Dedifferentiated amniotic fluid mesenchymal stem cell (primary cell): Measurements from ENCODE around the gene CNIH3.

Experiments used
- DNase-seq: peaks from one replicate; pipeline ENCODE4 v3.0.0-alpha.2; 2016; ENCODE audit errors: extremely low spot score

Gene CNIH3

GRCh38 chr1:224774378-224774777 is 158.3 kb downstream of the CNIH3 start:
- no peak for DNase-seq

- DNase-seq, result no peak
Measured at GRCh38 chr1:224777180-224777579, 161.1 kb downstream of the CNIH3 start.

- no peak for DNase-seq
Measured at GRCh38 chr1:224779536-224779935, 163.4 kb downstream of the CNIH3 start.

- no peak for DNase-seq
Measured at GRCh38 chr1:224780736-224781135, 164.6 kb downstream of the CNIH3 start.

GRCh38 chr1:224781800-224782199 is 165.7 kb downstream of the CNIH3 start:
- DNase-seq, result no peak

- DNase-seq, result no peak
Measured at GRCh38 chr1:224782281-224783000, 166.3 kb downstream of the CNIH3 start.

- DNase-seq, result no peak
Measured at GRCh38 chr1:224783006-224783651, 167.0 kb downstream of the CNIH3 start.

GRCh38 chr1:224784265-224785039 is 168.3 kb downstream of the CNIH3 start:
- DNase-seq, result peak; percentile 31

GRCh38 chr1:224785040-224785328 is 168.9 kb downstream of the CNIH3 start:
- DNase-seq, result no peak

GRCh38 chr1:224785622-224786021 is 169.5 kb downstream of the CNIH3 start:
- no peak for DNase-seq

- no peak for DNase-seq
Measured at GRCh38 chr1:224786533-224787250, 170.6 kb downstream of the CNIH3 start.

GRCh38 chr1:224789311-224789710 is 173.2 kb downstream of the CNIH3 start:
- no peak for DNase-seq
